ENCODE data around the gene MAN2B2.

Gene MAN2B2

GRCh38 chr4:6595897-6596537, 21.0 kb downstream of the MAN2B2 start:
- no peak for DNase-seq (ENCODE audit: low read depth)

- no peak for DNase-seq (ENCODE audit: low read depth)
Measured at GRCh38 chr4:6596948-6597347, 22.0 kb downstream of the MAN2B2 start.

- DNase-seq (ENCODE audit: low read depth): no peak
Measured at GRCh38 chr4:6598127-6598526, 23.1 kb downstream of the MAN2B2 start.

- no peak for DNase-seq (ENCODE audit: low read depth)
Measured at GRCh38 chr4:6598641-6599040, 23.7 kb downstream of the MAN2B2 start.

GRCh38 chr4:6601661-6602250, 26.8 kb downstream of the MAN2B2 start:
- no peak for DNase-seq (ENCODE audit: low read depth)

- no peak for DNase-seq (ENCODE audit: low read depth)
Measured at GRCh38 chr4:6602289-6602688, 27.3 kb downstream of the MAN2B2 start.

GRCh38 chr4:6603128-6603527, 28.1 kb downstream of the MAN2B2 start:
- no peak for DNase-seq (ENCODE audit: low read depth)

GRCh38 chr4:6605114-6605513, 30.1 kb downstream of the MAN2B2 start:
- DNase-seq (ENCODE audit: low read depth): no peak

GRCh38 chr4:6605605-6606004, 30.6 kb downstream of the MAN2B2 start:
- DNase-seq (ENCODE audit: low read depth): no peak

GRCh38 chr4:6606465-6607235, 31.7 kb downstream of the MAN2B2 start:
- DNase-seq (ENCODE audit: low read depth): no peak

GRCh38 chr4:6607368-6608055, 32.5 kb downstream of the MAN2B2 start:
- DNase-seq (ENCODE audit: low read depth): no peak

GRCh38 chr4:6608758-6609414, 33.9 kb downstream of the MAN2B2 start:
- no peak for DNase-seq (ENCODE audit: low read depth)

- DNase-seq (ENCODE audit: low read depth): no peak
Measured at GRCh38 chr4:6609415-6610079, 34.6 kb downstream of the MAN2B2 start.

- DNase-seq (ENCODE audit: low read depth): no peak
Measured at GRCh38 chr4:6610856-6611430, 36.0 kb downstream of the MAN2B2 start.

GRCh38 chr4:6612961-6613675, 38.1 kb downstream of the MAN2B2 start:
- DNase-seq (ENCODE audit: low read depth): no peak

- no peak for DNase-seq (ENCODE audit: low read depth)
Measured at GRCh38 chr4:6613676-6614651, 39.0 kb downstream of the MAN2B2 start.

- no peak for DNase-seq (ENCODE audit: low read depth)
Measured at GRCh38 chr4:6614701-6615230, 39.8 kb downstream of the MAN2B2 start.

GRCh38 chr4:6616087-6616995, 41.4 kb downstream of the MAN2B2 start:
- no peak for DNase-seq (ENCODE audit: low read depth)
